K562 (cell line): Measurements from ENCODE around the gene MMP11. TPM values are rescaled to one million over a fixed set of nuclear protein-coding genes. Genes with fewer than 3 reads are reported as not detected.

Experiments
- ATAC-seq: fragments of 200-7000 bp; cut with Tn5 transposase; 3 replicates; pipeline ENCODE4 v1.9.1; 2020; ENCODE audit warnings: moderate library complexity
- BruUV-seq: library from RNA; stranded (reverse); fragments of 400-500 nt; replicated peaks from 2 replicates; lab custom pipeline; 2021; lab: Mats Ljungman, UMichigan
- CTCF ChIA-PET: fragments of 300-600 bp; formaldehyde crosslinking; extraction: SDS; loops from one replicate; lab custom pipeline; 2021; ENCODE audit warnings: low intra/inter-chr PET ratio; lab: Yijun Ruan, JAX
- POLR2A ChIA-PET: fragments of 300-600, 350-650 bp; sonication (Branson Sonifier 250); formaldehyde crosslinking; extraction: SDS; loops from one replicate; lab custom pipeline; 2021; ENCODE audit warnings: antibody characterized with exemption, inconsistent platforms; lab: Yijun Ruan, JAX
- DNase-seq, 4 experiments: peaks; one replicate each; pipeline versions ENCODE4 v3.0.0 to v3.0.0-alpha.2; 2011 to 2018; ENCODE audit warnings: low spot score in 3 of 4, mixed read lengths in 3 of 4; ENCODE audit errors: extremely low read depth in 1 of 4
- FAIRE-seq: peaks from 2 replicates; lab custom pipeline; 2011; peaks lifted over from hg19 to GRCh38; lab: Jason Lieb, UNC
- H2AFZ ChIP-seq: 2 replicates; pipeline ENCODE4 v1.6.0; 2011; ENCODE audit warnings: low read depth, low read length, control low read depth, inconsistent platforms
- H3K27ac ChIP-seq: fragments of 200-600 bp; 3 replicates; pipeline ENCODE4 v1.8.0; 2011; ENCODE audit warnings: low read depth, mild to moderate bottlenecking, control low read depth, inconsistent platforms, low read length, moderate library complexity, mixed read lengths; ENCODE audit errors: extremely low read depth
- H3K27me3 ChIP-seq, 2 experiments: fragments of 300-600 bp in 1 of 2; 2 replicates in 1 of 2; 3 replicates in 1 of 2; pipeline versions ENCODE4 v1.6.0 to v1.8.0; 2011; ENCODE audit warnings: inconsistent platforms in 2 of 2, low read length in 2 of 2, mild to moderate bottlenecking in 1 of 2, mixed read lengths in 1 of 2, moderate library complexity in 1 of 2; ENCODE audit not compliant: control insufficient read depth in 2 of 2, insufficient read depth in 2 of 2
- H3K36me3 ChIP-seq: fragments of 300-600 bp; 3 replicates; pipeline ENCODE4 v1.8.0; 2011; ENCODE audit warnings: mild to moderate bottlenecking, low read length, inconsistent platforms; ENCODE audit not compliant: control insufficient read depth, insufficient read depth
- H3K4me1 ChIP-seq, 2 experiments: fragments of 200-600 bp in 1 of 2; replicated peaks in 1 of 2; 2 replicates in 1 of 2; 3 replicates in 1 of 2; pipeline versions ENCODE4 v1.5.1 to v1.8.0; 2011; ENCODE audit warnings: inconsistent platforms in 2 of 2, low read length in 2 of 2, mild to moderate bottlenecking in 1 of 2, mixed read lengths in 1 of 2, moderate library complexity in 1 of 2; ENCODE audit not compliant: control insufficient read depth in 2 of 2, insufficient read depth in 2 of 2
- H3K4me2 ChIP-seq: 2 replicates; pipeline ENCODE4 v1.6.1; 2011; ENCODE audit warnings: low read length, control low read depth, inconsistent platforms, mixed read lengths; ENCODE audit not compliant: insufficient read depth
- H3K4me3 ChIP-seq: fragments of 200-600 bp; sonication (generic), shearing (Covaris generic); 2 replicates; pipeline ENCODE4 v1.5.1; 2016; ENCODE audit warnings: control low read depth, inconsistent platforms
- H3K79me2 ChIP-seq: fragments of 200-600 bp; 3 replicates; pipeline ENCODE4 v1.8.0; 2011; ENCODE audit warnings: low read length, inconsistent platforms; ENCODE audit not compliant: control insufficient read depth, insufficient read depth
- H3K9ac ChIP-seq, 2 experiments: 2 replicates each; pipeline versions ENCODE4 v1.6.0 to v1.6.1; 2011; ENCODE audit warnings: low read depth in 2 of 2, low read length in 2 of 2, control low read depth in 1 of 2, inconsistent platforms in 1 of 2, mild to moderate bottlenecking in 1 of 2, mixed read lengths in 1 of 2; ENCODE audit not compliant: insufficient read depth in 1 of 2
- H3K9me1 ChIP-seq: one replicate; pipeline ENCODE4 v1.6.0; 2011; ENCODE audit warnings: inconsistent platforms, mild to moderate bottlenecking, low read length, moderate library complexity; ENCODE audit not compliant: control insufficient read depth, insufficient read depth
- H3K9me3 ChIP-seq: replicated peaks from 2 replicates; pipeline ENCODE4 v1.5.1; 2011; ENCODE audit warnings: low read depth, low read length, inconsistent platforms; ENCODE audit not compliant: control insufficient read depth, insufficient read depth
- H4K20me1 ChIP-seq: replicated peaks from 2 replicates; pipeline ENCODE4 v1.6.1; 2011; ENCODE audit warnings: low read length, inconsistent platforms, mixed read lengths; ENCODE audit not compliant: control insufficient read depth, insufficient read depth
- BCOR ChIP-seq: fragments of 450-650 bp; IDR thresholded peaks from 2 replicates; pipeline ENCODE4 v1.6.1; 2016
- KDM1A ChIP-seq, 2 experiments: fragments of 450-650 bp; IDR thresholded peaks; 2 replicates each; pipeline ENCODE4 v1.6.1; 2016; ENCODE audit warnings: mild to moderate bottlenecking in 2 of 2
- RBM25 ChIP-seq: fragments of 200-400 bp; formaldehyde crosslinking; IDR thresholded peaks from 2 replicates; pipeline ENCODE4 v1.6.1; 2018; ENCODE audit warnings: low read length, low read depth, moderate library complexity; ENCODE audit not compliant: severe bottlenecking
- ZNF146 ChIP-seq: IDR thresholded peaks from one replicate; pipeline ENCODE4 v1.6.1; 2018; ENCODE audit warnings: missing compliant biosample characterization; ENCODE audit not compliant: unreplicated experiment
- WGBS: fragments of 100-300 bp; shearing (Covaris generic); methylation state at CpG from one replicate; pipeline ENCODE4 v1.1.6; 2016; ENCODE audit warnings: low coverage, mixed read lengths; ENCODE audit not compliant: insufficient coverage; ENCODE audit errors: missing lambda C conversion rate; 5-methylcytosine and 5-hydroxymethylcytosine counted together
- in situ Hi-C: fragments of 300-500 bp; cut with MboI; formaldehyde crosslinking; loops from 4 replicates; pipeline ENCODE4 v1.15.0; 2018; ENCODE audit warnings: inconsistent platforms, mixed read lengths
- intact Hi-C: fragments of 100-400 bp; cut with micrococcal nuclease; formaldehyde crosslinking; loops from 2 replicates; pipeline ENCODE4 v1.14.2; 2022
- polyA plus RNA-seq, 8 experiments: library from polyadenylated mRNA; depleted of rRNA in 4 of 8; stranded (reverse) in 5 of 8; unstranded in 3 of 8; fragments of >200 nt; fragmentation: Nextera tagmentation in 2 of 8; fragmentation: Illumina TruSeq in 1 of 8; extraction: Ambion mirVana in 2 of 8; extraction: Trizol in 1 of 8; gene quantifications; 2 replicates each; pipeline versions ENCODE4 v1.2.1 to v1.2.3, GENCODE V29; 2011 to 2014; ENCODE audit warnings: inconsistent platforms in 1 of 8, missing spikeins in 1 of 8
- total RNA-seq, 7 experiments: library from RNA; depleted of rRNA in 6 of 7; stranded (reverse); fragments of >200 nt in 6 of 7; fragmentation: Illumina TruSeq in 2 of 7; extraction: Trizol in 2 of 7; gene quantifications; 2 replicates each; pipeline versions ENCODE4 v1.2.1 to v1.2.3, GENCODE V29; 2011 to 2021; ENCODE audit warnings: low replicate concordance in 1 of 7

Gene MMP11
- total and polyA plus RNA-seq, 9 of the 15 experiments (the other 6 are each of a cell fraction or from before 2014, with no cell fraction given) = 0.14 to 1.8 (median 1.1) TPM; not detected in 2

DNA sequence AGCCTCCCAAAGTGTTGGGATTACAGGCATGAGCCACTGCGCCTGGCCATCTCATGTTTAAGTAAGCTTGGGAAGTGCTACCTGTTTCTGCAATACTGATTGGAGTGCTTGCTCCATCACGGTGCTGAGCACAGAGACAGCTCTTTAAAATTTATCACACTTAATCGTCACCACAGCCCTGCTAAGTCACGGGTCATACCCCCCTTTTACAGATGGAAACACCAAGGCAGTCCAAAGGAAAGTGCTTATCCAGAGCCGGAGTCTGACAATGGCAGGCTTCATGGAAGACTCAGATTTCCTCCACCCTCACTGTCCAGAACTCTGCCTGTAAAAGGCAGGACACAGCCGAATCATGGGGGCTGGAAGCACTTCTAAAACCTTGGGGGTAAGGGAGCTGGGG is 12.6 kb upstream of the MMP11 start:
- Histone ChIP-seq H2AFZ (no peak overlapping the region), H3K9me1 (peaks cover 6% of the 10 kb centered on the region), H3K27ac (no peak overlapping the region), H3K27me3 (no peaks in the 10 kb centered on the region), H3K4me3 (no peak overlapping the region), H3K4me1 (peaks cover 17 to 24% of the 10 kb centered on the region in 2 experiments; a peak in 4 of 5 replicates), H3K9ac (no peak overlapping the region), H4K20me1 (peaks cover 14% of the 10 kb centered on the region), H3K36me3 (peaks cover 14% of the 10 kb centered on the region), H3K79me2 (peaks cover 3% of the 10 kb centered on the region; the same call in 1 of the 3 replicates), H3K9me3 (no peaks in the 10 kb centered on the region), H3K4me2 (no peak overlapping the region)
- 38% methylated on average over 5 of the region's 6 CpGs for WGBS
- ChIA-PET POLR2A (interaction anchor here (0.8 to 1.3 kb wide), 2 partner anchors 9 to 17 kb away, joined by 4 read pairs; partner anchors contain the start of gene ZNF70), CTCF (no interaction called here)
- FAIRE-seq (no peak), DNase-seq (no peak), ATAC-seq (no peak)
- TF ChIP-seq ZNF146 (CRISPR knock-in tag) (no peak), RBM25 (peak; percentile 55), BCOR (peak; percentile 45; the same call in 1 of the 2 replicates), KDM1A (IDR thresholded peaks at IDR 0.05) (peak; percentile 14 to 31; a peak in 1 of 4 replicates)
- intact Hi-C loops (loop anchor here (10.0 kb wide), 1 partner anchor 135 kb away; no protein-coding TSS in a partner anchor), in situ Hi-C loops (no loop called here)
- BruUV-seq = no TSS peak
